ENCODE data around the gene RNF13.
"Not testable (repeated sequence)": the region's sequence is repeated elsewhere in the genome, so short reads cannot be mapped to it uniquely, and the experiment has no call there.

RNF13 gene

DNA sequence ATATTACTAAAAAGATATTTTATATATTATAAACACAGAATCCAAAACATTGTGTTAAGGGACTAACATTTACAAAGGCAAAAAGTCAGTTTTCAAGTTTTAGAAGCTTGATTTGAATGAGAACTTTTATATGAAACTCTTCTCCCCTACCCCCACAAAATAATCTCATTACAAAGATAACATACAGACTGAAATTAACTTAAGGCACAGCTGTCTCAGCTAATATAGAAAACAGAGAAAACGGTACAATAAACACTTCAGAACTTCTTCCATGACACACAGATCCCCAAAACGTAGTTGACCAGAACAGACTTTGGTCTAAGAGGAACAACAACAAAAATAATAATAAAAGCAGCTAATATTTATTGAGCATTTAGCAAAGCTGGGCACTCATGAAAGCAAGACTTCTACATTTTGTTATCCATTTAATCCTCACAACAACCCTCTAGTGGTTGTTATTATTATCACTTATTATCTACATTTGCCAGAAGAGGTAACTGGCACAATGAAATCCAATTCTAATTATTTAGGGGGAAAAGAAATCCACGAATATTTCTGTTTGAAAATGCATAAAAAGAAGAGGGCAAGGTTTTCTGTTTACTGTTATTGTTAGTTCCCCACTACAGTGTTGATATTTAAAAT, 89.6 kb downstream of the RNF13 start:
- DNase-seq, result no peak

DNA sequence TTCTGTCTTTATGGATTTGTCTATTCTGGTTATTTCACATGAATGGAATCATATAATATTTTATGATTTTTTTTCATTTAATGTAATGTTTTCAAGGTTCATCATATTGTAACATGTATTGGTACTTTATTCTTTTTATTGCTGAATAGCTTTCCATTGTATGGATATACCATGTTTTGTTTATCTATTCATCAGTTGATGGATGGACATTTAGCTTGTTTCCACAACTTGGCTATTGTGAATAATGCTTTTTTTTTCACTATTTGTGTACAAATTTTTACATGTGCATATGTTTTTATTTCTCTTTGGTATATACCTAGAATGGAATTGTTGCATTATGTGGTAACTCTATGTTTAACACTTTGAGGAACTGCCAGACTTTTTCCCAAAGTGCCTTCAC, 93.0 kb downstream of the RNF13 start:
- DNase-seq, result no peak

DNA sequence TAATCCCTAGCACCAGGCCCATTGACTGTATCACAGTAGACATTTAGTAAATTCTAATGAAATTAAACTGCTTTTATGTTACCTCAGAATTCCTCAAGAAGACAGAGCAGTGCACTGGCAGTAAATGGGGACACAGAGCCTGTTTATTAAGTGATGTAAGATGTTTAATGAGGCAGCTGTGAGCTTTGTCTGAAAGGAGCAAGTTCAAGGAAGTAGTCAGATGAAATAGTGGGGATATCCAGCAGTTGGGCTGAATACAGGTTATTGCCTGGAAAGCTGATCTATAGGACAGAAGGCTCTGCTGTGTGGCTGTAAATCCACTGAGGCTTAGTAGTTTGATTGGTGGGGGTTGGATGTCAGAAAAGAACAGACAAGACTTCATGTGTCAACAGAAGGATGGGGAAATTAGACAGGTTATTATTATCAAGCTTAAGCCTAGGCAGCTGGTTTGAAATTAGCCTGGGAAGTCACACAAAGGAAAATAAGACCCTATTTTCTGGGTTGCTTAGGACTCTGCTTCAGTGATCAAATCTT, 95.5 kb downstream of the RNF13 start:
- DNase-seq, result no peak

DNA sequence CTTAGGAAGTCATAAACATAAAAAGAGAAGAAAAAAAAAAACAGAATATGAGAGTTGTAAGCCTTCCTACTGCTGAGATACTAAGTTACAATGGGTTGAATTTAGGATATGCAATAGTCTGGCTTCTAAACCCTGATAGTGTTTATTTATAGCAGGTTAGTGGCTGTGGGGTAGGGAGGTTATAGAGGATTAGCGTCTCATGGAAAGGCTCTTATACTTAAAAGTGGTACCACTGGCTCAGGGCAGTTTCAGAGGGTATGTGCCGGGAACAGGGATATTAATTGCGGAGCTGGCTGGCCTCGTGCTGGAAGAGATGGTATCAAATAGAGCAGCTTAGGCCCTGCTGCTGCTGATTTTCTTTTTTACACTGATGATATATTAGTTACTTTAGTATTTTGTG, 96.9 kb downstream of the RNF13 start:
- DNase-seq, result no peak

DNA sequence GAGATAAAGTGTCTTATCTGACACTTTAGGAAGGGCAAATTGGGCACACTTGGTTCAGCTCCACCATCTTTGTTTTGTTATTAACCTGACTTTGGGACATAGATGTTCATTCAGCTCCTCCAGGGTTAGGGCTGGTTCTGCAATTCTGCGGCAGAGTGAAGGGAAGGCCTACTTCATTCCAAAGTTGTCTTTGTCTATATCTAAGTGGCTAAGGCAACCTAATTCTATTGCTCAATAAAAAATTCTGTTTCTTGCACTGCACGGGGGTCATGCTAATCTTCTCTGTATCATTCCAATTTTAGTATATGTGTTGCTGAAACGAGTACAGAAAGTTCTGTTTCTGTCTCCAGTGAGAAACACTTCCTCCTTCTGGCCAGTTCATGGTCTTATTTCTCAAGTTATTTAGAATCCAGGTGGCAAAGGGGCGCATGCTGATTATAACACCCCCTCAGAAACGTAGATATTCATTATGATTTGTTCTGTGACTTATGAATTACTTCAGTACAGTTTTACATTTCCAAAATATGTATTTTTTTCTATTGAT, 104.2 kb downstream of the RNF13 start:
- DNase-seq, result no peak

DNA sequence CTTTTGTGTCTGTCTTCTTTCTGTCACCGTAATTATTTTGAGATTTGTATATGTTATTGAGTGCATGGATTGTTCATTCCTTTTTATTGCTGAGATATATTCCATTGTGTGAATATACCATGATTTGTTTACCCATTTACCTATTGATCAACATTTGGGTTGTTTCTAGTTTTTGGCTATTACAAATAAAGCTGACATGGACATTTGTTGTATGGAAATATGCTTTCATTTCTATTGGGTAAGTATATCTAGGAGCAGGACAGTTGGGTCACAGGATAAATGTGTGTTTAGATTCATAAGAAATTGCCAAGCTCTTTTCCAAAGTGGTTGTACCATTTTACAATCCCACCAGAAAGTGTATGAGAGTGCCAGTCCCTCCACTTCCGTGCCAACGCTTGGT, 106.5 kb downstream of the RNF13 start:
- DNase-seq, result no peak

DNA sequence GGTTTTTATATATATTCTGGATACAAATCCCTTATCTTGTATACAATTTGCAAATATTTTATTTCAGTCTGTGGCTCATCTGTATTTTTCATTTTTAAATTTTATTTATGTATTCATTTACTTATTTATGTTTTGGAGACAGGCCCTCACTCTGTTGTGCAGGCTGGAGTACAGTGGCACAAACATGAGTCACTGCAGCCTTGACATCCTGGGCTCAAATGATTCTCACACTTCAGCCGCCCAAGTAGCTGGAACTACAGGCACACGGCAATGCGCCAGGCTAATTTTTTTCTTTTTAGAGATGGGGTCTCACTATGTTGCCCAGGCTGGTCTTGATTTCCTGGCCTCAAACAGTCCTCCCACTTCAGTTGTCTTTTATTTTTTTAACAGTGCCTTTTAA, 107.1 kb downstream of the RNF13 start:
- DNase-seq, result no peak

DNA sequence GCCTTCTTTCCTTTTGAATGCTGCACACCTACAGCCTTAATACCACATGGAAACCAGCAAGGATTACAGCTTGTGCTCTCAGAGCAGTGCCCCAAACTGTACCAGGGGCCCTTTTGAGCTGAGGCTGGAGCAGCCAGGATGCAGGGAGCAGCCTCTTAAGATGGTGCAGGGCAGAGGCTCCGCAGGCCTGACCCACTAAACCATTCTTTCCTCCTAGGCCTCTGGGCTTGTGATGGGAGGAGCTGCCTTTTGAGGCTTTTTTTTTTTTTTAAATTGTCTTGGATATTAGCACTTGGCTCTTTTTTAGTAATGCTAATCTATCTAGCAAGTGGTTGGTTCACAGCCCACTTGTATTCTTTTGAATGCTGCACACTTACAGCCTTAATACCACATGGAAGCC, 120.0 kb downstream of the RNF13 start:
- DNase-seq, result no peak

DNA sequence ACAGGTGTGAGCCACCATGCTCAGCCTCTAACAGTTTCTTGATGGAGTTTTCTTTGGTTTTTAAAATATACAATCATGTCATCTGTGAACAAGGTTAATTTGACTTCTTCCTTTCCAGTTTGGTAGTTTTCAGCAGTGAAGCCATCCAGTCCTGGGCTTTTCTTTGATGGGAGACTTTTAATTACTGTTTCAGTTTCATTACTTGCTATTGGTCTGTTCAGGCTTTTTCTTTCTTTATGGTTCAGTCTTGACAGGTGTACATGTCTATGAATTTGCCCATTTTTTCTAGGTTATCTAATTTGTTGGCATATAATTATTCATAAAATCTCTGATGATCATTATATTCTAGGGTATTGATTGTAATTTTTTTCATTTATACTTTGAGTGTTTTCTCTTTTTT, 120.8 kb downstream of the RNF13 start:
- DNase-seq, result no peak

DNA sequence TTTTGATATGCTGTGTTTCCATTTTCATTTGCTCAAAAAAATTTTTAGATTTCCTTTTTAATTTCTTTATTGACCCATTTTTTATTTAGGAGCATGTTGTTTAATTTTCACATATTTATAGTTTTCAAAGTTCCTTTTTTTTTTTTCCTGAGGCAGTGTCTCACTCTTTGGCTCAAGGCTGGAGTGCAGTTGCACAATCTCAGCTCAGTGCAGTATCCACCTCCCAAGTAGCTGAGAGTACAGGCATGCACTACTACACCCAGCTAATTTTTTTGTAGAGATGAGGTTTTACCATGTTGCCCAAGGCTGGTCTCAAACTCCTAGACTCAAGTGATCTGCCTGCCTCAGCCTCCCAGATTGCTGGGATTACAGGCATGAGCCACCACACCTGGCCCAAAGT, 121.5 kb downstream of the RNF13 start:
- no peak for DNase-seq

DNA sequence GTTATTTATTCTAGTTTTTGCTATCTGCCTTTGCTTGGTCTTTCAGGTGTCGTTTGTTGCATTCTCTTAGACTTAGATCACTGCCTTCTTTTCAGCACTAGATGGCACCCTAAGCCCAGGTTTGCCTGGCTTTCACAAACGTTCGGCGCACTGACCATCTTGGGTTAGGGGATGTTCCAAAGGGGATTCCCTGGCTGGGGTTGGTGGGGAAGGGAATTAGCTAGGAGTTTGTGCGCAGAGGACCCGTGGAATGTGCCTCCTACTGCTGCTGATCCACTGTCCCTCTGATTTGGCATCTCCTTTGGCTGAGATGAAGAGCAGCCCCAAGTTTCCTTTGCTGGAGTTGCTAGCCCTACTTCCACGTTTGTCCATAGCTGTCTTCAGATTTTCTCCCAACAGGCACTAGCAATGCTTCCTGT, 123.8 kb downstream of the RNF13 start:
- peak; percentile 57 for DNase-seq

DNA sequence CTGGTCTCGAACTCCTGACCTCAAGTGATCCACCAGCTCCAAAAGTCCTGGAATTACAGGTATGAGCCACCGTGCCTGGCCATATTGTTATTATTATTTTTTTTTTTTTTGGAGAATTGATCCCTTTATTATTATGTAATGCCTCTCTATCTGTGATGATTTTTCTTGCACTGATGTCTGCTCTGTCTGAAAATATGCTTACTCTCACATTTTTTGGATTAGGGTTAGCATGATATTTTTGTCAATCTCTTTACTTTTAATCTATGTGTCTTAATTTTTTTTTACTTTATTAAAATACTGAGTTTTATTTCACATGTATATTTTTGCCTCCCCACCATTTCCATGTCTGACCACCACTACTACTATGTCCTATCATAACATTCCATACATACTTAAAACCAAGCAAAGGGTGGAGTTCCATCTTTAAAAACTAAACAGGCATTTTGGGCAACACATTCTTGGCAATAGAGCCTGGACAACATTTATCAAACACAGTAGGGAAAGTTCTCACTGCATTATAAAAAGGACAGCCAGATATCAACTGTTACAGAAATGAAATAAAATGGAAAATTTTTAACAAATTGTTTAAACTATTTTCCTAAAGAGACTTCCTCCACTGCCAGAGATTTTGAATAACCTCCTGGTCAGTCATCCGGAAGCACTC, 125.5 kb downstream of the RNF13 start:
- not testable (repeated sequence) for DNase-seq

DNA sequence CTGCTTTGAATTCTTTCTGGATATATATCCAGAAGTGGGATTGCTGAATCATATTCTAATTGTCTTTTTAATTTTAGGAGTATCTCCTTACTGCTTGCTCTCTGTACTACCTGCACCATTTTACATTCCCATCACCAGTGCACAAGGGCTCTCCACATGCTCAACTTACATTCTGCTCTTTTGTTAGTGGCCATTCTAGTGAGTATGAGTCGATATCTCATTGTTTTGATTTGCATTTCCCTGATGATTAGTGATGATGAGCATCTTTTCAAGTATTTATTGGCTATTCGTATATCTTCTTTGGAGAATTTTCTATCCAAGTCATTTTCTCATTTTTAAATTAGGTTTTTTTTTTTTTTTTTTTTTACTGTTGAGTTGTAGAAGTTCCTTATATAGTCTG, 128.2 kb downstream of the RNF13 start:
- DNase-seq, result no peak

DNA sequence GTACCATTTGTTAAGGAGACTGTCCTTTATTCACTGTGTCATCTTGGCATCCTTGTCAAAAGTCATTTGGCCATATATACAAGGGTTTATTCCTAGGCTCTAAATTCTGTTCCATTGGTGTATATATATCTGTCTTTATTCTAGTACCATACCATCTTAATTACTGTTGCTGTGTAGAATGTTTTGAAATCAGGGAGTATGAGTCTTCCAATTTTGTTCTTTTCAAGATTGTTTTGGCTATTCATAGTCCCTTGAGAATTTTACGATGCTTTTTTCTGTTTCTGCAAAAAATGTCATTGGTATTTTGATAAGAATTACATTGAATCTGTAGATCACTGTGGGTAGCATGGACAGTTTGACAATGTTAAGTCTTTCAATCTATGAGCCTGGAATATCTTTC, 128.9 kb downstream of the RNF13 start:
- DNase-seq, result no peak

DNA sequence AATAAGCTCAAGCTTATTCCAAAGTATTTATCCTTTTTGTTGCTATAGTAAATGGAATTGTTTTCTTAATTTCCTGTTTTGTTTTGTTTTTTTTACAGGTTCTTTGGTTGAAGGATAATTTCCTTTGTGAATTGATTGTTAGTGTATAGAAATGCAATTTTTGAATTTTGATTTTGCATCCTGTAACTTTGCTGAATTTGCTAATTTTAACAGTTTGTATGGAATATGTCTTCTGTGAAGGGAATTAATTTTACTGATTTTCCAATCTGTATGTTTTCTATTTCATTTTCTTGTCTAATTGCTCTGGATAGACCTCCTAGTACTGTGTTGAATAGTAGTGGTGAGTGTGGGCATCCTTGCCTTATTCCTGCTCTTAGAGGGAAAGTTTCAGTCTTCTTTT, 129.4 kb downstream of the RNF13 start:
- no peak for DNase-seq

DNA sequence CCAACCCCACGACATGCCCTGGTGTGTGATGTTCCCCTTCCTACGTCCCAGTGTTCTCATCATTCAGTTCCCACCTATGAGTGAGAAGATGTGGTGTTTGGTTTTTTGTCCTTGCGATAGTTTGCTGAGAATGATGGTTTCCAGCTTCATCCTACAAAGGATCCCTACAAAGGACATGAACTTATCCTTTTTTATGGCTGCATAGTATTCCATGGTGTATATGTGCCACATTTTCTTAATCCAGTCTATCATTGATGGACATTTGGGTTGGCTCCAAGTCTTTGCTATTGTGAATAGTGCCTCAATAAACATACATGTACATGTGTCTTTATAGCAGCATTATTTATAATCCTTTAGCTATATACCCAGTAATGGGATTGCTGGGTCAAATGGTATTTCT, 131.0 kb downstream of the RNF13 start:
- DNase-seq, result not testable (repeated sequence)

DNA sequence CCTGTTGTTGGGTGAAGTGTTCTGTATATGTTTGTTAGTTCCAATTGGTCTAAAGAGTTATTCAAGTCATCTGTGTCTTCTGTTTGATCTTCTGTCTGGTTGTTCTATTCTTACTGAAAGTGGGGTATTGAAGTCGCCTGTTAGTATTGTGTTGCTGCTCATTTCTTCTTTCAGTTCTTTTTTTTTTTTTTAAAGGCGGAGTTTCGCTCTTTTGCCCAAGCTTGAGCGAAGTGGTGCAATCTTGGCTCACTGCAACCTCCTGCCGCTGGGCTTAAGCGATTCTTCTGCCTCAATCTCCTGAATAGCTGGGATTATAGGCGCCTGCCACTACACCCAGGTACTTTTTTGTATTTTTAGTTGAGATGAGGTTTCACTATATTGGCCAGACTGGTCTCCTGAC, 134.2 kb downstream of the RNF13 start:
- DNase-seq, result no peak

DNA sequence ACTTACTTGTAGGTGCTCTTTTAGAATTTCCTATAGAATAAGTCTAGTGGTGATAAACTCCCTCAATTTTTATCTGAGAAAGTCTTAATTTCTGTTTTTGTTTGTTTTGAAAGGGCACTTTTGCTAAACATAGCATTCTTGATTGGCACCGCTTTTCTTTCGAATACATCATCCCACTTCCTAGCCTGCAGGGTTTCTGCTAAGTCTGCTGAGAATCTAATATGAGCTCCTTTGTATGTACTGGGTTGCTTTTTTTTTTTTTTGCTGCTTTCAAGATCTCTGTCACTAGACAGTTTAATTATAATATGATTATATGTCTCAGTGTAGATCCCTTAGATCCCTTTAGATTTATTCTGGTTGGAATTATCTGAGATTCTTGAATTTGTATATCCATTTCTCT, 136.2 kb downstream of the RNF13 start:
- DNase-seq, result no peak

DNA sequence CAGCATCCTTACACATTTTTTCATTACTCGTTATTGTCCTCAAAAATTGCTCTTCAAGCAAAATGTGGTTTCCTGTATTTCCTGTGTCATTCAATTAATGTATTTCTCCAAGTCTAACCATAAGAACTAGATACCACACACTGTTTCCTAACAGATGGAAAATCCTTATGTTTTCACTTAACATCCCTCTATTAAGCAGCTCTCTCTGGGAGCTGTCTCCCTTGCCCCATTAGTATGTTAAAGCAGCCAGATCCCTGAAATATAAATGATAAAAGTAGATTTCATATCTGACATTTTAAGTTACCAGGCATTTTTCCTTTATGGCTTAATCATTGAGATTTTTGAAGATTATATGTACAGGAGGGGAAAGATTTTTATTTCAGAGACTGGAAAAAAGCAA, 141.8 kb downstream of the RNF13 start:
- DNase-seq, result no peak

DNA sequence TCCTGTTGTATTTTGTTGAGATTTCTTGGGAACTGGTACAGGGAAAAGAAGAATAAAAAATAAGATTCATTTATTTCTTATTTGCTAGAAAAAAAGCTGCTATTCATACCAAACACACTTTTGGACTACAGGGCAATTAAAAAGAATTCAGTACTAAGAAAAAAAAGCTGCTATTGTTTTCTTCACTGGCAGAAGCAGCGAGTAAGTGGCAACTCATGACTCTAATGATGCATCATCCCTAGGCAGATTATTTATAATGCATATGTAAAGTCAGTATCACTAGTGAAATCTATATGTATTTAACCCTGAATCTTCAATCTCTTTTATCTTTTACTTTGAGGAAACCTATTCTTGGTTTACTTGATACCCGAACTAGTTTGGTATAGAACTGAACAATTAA, 142.4 kb downstream of the RNF13 start:
- no peak for DNase-seq

DNA sequence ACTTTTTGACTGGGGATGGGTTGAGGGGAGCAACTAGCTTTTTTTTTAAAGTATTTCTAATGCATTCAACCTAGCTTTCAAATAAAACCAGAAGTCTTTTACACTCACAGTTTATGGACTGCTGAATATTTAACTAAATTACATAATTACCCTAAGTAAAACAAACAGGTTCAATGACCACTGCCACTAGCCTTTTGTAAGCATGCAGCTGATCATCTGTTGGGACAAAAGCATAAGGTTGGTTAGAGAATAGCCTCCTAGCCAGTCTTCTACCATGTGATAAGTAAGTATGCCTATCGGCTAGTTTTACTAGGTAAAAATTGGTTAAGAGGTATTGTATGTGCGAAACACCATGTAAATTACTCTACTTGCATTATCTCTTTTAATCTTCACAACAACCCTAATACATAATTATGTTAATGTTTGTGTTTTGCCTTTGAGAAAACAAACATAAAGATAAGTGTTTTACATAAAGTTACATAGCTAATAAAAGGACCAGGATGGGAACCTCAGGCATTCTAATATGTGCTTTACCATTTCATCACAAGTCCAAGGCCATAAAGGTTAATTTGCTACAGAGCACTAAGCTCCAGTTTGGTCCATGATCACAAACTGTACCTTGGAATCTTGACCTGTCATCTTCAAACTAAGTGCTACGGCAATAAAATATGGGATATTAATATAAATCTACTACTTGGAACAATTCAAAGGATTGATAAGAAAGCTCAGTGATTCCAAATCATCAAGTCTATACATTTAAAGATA, 144.5 kb downstream of the RNF13 start:
- no peak for DNase-seq

DNA sequence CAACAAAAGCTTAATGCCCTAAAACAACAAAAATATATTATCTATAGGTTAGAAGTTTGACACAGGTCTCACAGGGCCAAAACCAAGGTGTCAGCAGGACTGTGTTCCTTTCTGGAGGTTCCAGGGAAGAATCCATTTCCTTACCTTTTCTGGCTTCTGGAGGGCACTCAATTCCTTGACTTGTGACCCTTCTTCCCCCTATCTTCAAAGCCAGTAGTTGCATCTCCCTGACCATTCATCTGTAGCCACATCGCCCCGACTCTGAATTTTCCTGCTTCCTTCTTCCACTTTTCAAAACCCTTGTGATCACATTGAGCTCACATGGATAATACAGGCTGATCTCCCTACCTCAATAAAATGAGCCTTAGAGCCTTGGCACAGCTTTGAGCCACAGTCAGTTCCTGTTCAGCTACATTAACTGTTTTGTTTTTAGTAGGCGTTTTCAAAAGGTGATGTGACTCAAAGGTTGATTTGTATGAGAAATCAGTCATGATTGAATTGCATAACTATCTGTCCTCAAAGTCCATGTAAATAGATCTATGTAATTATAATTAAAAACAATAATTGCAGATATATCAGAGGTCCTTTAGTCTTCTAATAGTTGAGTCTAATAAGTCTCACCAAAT, 145.3 kb downstream of the RNF13 start:
- no peak for DNase-seq

DNA sequence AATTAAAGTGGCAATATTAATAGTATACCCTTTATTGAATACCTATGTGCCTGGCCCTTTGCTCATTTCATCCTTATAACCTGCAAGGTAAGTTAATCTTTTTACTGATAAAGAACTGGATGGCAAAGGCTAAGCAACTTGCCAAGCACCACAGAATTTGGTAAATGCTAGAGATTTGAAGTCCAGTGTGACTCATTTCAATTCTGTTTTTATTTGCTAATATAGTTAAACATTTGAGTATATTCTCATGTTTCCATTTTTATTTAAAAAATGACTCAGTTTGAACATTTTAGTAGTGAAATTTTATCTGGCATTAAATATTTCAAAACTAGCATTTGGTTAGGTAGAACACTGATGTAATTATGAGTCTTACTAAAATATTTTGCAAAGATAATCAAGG, 146.4 kb downstream of the RNF13 start:
- no peak for DNase-seq

All from CD4-positive, alpha-beta T cell treated with Interleukin-12 subunit alpha and Interleukin-12 subunit beta, for 1 hour (primary cell).